ENCODE measurements around the gene PNMA1.

The PNMA1 gene

DNA sequence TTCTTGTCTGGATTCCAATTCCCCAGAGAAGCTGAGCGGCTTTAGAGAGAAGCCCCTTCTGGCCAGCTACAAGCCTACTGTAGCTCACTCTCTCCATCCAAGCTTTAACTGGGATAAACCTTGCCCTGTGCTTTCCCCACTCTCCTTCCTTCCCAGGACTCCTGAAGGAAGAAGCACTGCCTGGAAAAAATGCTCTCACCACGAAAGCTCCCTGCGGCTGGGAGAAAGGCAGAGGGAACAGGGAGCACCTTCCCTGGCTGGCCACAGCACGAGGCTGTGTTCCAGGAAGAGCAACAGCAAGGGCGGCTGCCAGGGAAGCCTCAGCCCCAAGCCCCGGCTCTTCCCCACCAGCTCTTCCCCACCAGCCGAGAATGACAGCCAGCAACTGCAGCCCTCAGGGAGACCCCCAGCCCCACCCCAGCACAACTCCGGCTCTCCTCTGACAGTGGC lies 40.8 kb upstream of the PNMA1 start:
- Mint-ChIP-seq H3K36me3 (ENCODE audit: low read depth) (peaks cover 29% of the 10 kb centered on the region), H3K9me3 (no peaks in the 10 kb centered on the region), H3K27me3 (ENCODE audit: low read depth) (no peaks in the 10 kb centered on the region), H3K4me3 (peak overlapping the region; percentile 81), H3K27ac (peak overlapping the region; percentile 86), H3K4me1 (ENCODE audit: low read depth) (peaks cover 77% of the 10 kb centered on the region)
- DNase-seq (ENCODE audit: low spot score): no peak

- peaks cover 29% of the 10 kb centered on the region for H3K36me3 Mint-ChIP-seq (ENCODE audit: low read depth)
- H3K9me3 Mint-ChIP-seq: no peaks in the 10 kb centered on the region
These were observed 40.0 kb upstream of the PNMA1 start for GRCh38 chr14:73753887-73754795.

DNA sequence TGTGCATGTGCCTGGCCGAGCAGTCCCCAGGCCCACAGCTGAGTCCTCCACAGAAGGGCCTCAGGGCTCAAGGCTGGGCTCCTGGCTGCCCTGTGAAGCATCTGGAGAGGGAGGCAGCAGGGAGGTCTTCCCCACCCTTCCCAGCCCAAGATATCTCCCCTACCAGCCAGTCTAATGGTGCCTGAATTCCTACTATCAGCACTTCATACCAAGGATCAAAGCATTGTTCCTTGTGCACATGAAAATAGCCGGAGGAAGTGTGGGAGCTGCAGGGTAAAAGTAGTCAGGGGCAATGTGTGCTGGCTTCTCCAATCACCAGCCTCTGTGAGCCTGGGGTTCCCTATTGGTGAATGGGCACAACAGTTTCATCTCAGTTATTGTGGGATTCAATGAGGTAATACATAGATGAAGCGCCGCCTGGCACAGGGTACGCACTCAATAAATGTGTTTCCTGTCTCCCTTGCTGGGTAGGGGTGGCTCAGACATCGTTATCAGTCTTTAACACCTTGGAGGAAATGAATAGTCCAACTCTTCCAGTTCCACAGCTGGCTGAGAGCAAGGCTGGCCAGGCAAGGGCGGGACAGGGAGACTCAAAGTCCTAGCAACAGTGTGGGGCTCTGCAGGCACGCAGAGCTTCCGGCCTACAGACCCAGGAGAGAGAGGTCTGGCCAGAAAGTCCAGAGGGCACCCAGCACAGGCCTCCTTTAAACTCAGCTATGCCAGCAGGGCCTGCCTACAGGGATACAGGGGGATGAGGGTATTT lies 39.1 kb upstream of the PNMA1 start:
- DNase-seq (ENCODE audit: low spot score): no peak
- peak overlapping the region; percentile 81 for H3K4me3 Mint-ChIP-seq

More at GRCh38 chr14:73753887-73754795, 40.0 kb upstream of the PNMA1 start:
- DNase-seq (ENCODE audit: low spot score): peak; percentile 67
- Mint-ChIP-seq H3K4me3 (peak overlapping the region; percentile 81), H3K27ac (peak overlapping the region; percentile 86), H3K27me3 (ENCODE audit: low read depth) (no peaks in the 10 kb centered on the region), H3K4me1 (ENCODE audit: low read depth) (peaks cover 82% of the 10 kb centered on the region)

GRCh38 chr14:73752297-73752992 lies 38.3 kb upstream of the PNMA1 start:
- peak overlapping the region; percentile 81 for H3K4me3 Mint-ChIP-seq
- H3K9me3 Mint-ChIP-seq: no peaks in the 10 kb centered on the region
- H3K27ac Mint-ChIP-seq: peak overlapping the region; percentile 86

More for the DNA sequence above, 39.1 kb upstream of the PNMA1 start:
- peak overlapping the region; percentile 86 for H3K27ac Mint-ChIP-seq
- H3K4me1 Mint-ChIP-seq (ENCODE audit: low read depth): peaks cover 88% of the 10 kb centered on the region
- H3K36me3 Mint-ChIP-seq (ENCODE audit: low read depth): peaks cover 27% of the 10 kb centered on the region
- no peaks in the 10 kb centered on the region for H3K9me3 Mint-ChIP-seq
- H3K27me3 Mint-ChIP-seq (ENCODE audit: low read depth): no peaks in the 10 kb centered on the region

GRCh38 chr14:73751157-73751691 lies 37.0 kb upstream of the PNMA1 start:
- peak overlapping the region; percentile 24 for H3K4me3 Mint-ChIP-seq
- DNase-seq (ENCODE audit: low spot score): no peak
- peaks cover 89% of the 10 kb centered on the region for H3K4me1 Mint-ChIP-seq (ENCODE audit: low read depth)

More at GRCh38 chr14:73752297-73752992, 38.3 kb upstream of the PNMA1 start:
- H3K36me3 Mint-ChIP-seq (ENCODE audit: low read depth): peaks cover 20% of the 10 kb centered on the region
- peaks cover 89% of the 10 kb centered on the region for H3K4me1 Mint-ChIP-seq (ENCODE audit: low read depth)
- DNase-seq (ENCODE audit: low spot score): no peak
- no peaks in the 10 kb centered on the region for H3K27me3 Mint-ChIP-seq (ENCODE audit: low read depth)

DNA sequence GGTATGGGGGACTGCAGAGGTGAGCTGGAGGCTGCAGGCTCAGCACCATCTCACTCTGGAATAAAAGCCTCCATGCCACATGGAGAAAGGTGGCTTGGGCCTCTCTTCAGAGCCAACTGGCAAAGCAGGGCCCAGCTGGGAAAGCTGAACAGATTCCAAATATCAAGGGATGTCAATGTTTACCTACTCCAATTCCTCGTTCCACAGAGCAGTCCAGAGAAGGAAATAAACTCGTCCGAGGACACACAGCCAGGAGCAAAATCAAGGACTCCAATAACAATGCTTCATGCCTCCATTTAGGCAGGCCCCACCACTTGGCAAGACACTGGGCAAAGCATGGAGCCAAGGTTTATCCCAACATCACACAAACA lies 36.3 kb upstream of the PNMA1 start:
- Mint-ChIP-seq H3K27ac (no peak overlapping the region), H3K4me1 (ENCODE audit: low read depth) (peaks cover 88% of the 10 kb centered on the region), H3K27me3 (ENCODE audit: low read depth) (no peaks in the 10 kb centered on the region), H3K36me3 (ENCODE audit: low read depth) (peaks cover 16% of the 10 kb centered on the region), H3K4me3 (no peak overlapping the region), H3K9me3 (no peaks in the 10 kb centered on the region)
- no peak for DNase-seq (ENCODE audit: low spot score)

More at GRCh38 chr14:73751157-73751691, 37.0 kb upstream of the PNMA1 start:
- no peaks in the 10 kb centered on the region for H3K9me3 Mint-ChIP-seq
- peak overlapping the region; percentile 68 for H3K27ac Mint-ChIP-seq
- peaks cover 18% of the 10 kb centered on the region for H3K36me3 Mint-ChIP-seq (ENCODE audit: low read depth)
- no peaks in the 10 kb centered on the region for H3K27me3 Mint-ChIP-seq (ENCODE audit: low read depth)

DNA sequence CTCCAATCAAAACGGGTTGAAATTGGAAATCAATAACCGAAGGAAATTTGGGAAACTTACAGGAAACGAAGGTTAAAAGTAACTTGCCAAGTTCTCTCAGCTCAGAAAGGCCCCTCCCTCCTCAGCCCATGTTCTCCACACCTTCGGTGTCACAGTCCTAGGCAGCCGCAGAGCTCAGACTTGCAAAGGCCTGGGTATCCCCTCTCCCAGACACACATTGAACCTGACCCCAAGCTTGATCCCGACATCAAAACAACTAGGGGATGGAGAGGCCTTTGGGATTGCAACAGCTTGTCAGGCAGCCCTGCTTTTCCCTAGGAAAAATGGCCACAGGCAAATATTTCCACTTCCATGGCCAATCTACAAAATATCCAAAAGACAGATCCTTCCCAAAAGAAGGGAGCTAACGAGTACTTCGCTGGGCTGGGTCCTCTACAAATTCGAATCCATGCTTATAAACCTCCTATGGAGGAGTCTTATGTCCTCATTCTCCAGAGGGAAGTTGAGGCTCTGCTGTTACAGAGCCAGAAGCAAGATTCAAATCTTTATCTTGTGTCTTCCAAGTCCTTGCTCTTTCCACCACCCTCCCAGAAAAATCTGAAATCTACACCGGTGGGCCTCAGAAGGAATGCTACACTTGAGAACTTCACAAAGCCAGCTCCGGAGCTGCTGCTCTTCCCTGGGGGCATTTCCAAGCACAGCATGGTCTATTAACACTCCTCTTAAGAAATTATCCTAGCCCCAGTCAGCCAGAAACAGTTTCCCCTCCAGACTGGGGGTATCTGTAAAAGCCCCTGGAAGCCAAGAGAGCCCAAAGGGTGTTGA lies 35.7 kb upstream of the PNMA1 start:
- no peak for DNase-seq (ENCODE audit: low spot score)
- H3K27me3 Mint-ChIP-seq (ENCODE audit: low read depth): no peaks in the 10 kb centered on the region
- peaks cover 19% of the 10 kb centered on the region for H3K36me3 Mint-ChIP-seq (ENCODE audit: low read depth)
- peak overlapping the region; percentile 71 for H3K27ac Mint-ChIP-seq
- peaks cover 88% of the 10 kb centered on the region for H3K4me1 Mint-ChIP-seq (ENCODE audit: low read depth)
- H3K4me3 Mint-ChIP-seq: no peak overlapping the region
- H3K9me3 Mint-ChIP-seq: no peaks in the 10 kb centered on the region

DNA sequence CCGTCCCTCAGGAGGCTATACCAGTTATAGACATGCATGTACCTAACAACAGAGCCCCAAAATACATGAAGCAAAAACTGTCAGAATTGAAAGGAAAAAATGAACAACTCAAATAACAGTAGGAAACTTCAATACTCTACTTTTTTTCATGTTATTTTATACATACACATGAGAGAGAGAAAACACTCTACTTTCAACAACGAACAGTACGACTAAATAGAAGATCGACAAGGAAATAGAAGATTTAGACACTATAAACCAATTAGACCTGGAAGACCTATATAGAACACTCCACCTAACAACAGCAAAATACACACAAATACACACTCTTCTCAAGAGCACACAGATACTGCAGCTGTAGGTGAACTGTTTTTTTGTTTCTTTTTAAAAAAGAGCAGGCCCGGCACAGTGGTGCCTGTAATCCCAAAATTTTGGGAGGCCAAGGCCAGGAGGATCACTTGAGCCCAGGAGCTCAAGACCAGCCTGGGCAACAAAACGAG lies 34.7 kb upstream of the PNMA1 start:
- no peaks in the 10 kb centered on the region for H3K27me3 Mint-ChIP-seq (ENCODE audit: low read depth)
- H3K36me3 Mint-ChIP-seq (ENCODE audit: low read depth): peaks cover 19% of the 10 kb centered on the region
- H3K27ac Mint-ChIP-seq: peak overlapping the region; percentile 45
- peak overlapping the region; percentile 13 for H3K4me3 Mint-ChIP-seq
- DNase-seq (ENCODE audit: low spot score): no peak
- H3K9me3 Mint-ChIP-seq: no peaks in the 10 kb centered on the region
- H3K4me1 Mint-ChIP-seq (ENCODE audit: low read depth): peaks cover 88% of the 10 kb centered on the region

GRCh38 chr14:73747379-73748211 lies 33.4 kb upstream of the PNMA1 start:
- H3K27me3 Mint-ChIP-seq (ENCODE audit: low read depth): no peaks in the 10 kb centered on the region
- H3K4me3 Mint-ChIP-seq: peak overlapping the region; percentile 59
- no peaks in the 10 kb centered on the region for H3K9me3 Mint-ChIP-seq
- DNase-seq (ENCODE audit: low spot score): no peak
- peaks cover 24% of the 10 kb centered on the region for H3K36me3 Mint-ChIP-seq (ENCODE audit: low read depth)
- H3K27ac Mint-ChIP-seq: peak overlapping the region; percentile 85
- peaks cover 90% of the 10 kb centered on the region for H3K4me1 Mint-ChIP-seq (ENCODE audit: low read depth)

DNA sequence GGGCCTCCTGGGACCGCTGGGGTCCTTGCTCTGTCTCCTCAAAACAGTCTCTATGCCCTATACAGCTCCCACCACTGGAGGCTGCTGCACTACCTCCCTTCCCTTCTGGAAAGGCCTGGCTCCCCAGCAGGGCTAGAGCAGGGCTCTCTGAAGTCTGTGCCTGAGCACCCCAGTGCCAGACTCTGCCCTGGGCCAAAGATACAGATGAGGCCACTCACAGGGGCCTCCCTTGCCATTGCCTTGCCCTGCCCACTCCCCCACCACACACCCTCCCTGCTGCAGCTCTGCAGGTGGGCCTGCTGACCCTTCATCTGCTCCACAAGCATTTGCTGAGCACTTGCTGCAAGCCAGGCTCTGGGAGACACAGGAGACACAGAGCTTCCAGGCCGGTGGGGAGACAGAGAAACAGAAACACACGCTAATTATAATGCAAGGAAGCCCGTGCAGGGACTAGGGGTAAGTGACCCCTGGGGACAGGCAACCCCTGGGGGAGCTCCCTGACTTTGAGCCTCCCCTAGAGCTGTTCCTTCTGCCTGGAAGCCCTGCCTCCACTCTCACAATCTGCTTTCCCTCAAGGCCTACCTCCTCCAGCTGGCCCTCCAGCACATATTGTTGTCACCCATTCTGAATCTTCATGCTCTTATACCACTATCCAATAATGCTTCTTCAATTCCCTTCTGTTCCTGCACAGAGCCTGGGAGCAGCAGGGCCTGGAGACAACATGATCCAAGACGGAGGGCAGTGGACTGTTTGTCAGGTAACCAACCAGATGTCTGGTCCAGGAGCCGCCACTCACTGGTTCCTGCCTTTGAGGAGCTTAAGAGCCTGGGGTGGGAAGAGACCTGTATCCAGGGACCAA lies 32.6 kb upstream of the PNMA1 start:
- no peak for DNase-seq (ENCODE audit: low spot score)
- Mint-ChIP-seq H3K36me3 (ENCODE audit: low read depth) (peaks cover 24% of the 10 kb centered on the region), H3K27ac (peak overlapping the region; percentile 85), H3K27me3 (ENCODE audit: low read depth) (no peaks in the 10 kb centered on the region), H3K4me3 (peak overlapping the region; percentile 59), H3K4me1 (ENCODE audit: low read depth) (peaks cover 89% of the 10 kb centered on the region), H3K9me3 (no peaks in the 10 kb centered on the region)

All from T-helper 2 cell treated with Interferon-gamma antibody and Interleukin-4, amounts not matched to agents 5 μg/mL and 100 μg/mL, for 36 hours (primary cell).